Activated B cell treated with CpG ODN at 0.5 μM for 24 hours (primary cell): ENCODE results near the gene KCNN3. TPM values are rescaled to one million over a fixed set of nuclear protein-coding genes. Genes with fewer than 3 reads are reported as not detected.

Source experiments
- ATAC-seq: fragments of 200-7000 bp; cut with Tn5 transposase; one replicate; pipeline ENCODE4 v1.10.0; 2021; ENCODE audit warnings: low read depth, mild to moderate bottlenecking, moderate library complexity
- CTCF ChIA-PET: fragments of 350-600 bp; sonication (Branson Sonifier 250); formaldehyde crosslinking; loops from one replicate; lab custom pipeline; 2021; ENCODE audit warnings: antibody characterized with exemption; lab: Charles Lee
- POLR2A ChIA-PET: fragments of 350-600 bp; sonication (Branson Sonifier 250); formaldehyde crosslinking; loops from one replicate; lab custom pipeline; 2021; ENCODE audit warnings: antibody characterized with exemption; lab: Charles Lee
- DNase-seq: peaks from one replicate; pipeline ENCODE4 v3.0.0; 2022
- H3K27ac Mint-ChIP-seq: one replicate; pipeline ENCODE4 v1.8.0; 2020; ENCODE audit warnings: mixed read lengths
- H3K27me3 Mint-ChIP-seq: one replicate; pipeline ENCODE4 v1.8.0; 2021; ENCODE audit warnings: mixed read lengths
- H3K36me3 Mint-ChIP-seq: one replicate; pipeline ENCODE4 v1.8.0; 2021; ENCODE audit warnings: low read depth, mixed read lengths
- H3K4me1 Mint-ChIP-seq: one replicate; pipeline ENCODE4 v1.8.0; 2021; ENCODE audit warnings: mixed read lengths
- H3K4me3 Mint-ChIP-seq: one replicate; pipeline ENCODE4 v1.8.0; 2020; ENCODE audit warnings: mild to moderate bottlenecking, mixed read lengths
- H3K9me3 Mint-ChIP-seq: one replicate; pipeline ENCODE4 v1.8.0; 2020; ENCODE audit warnings: mixed read lengths
- CTCF ChIP-seq: fragments of 200-600 bp; IDR thresholded peaks from one replicate; pipeline ENCODE4 v1.8.0; 2022; ENCODE audit warnings: antibody characterized with exemption, mild to moderate bottlenecking
- intact Hi-C: fragments of 100-400 bp; cut with micrococcal nuclease; formaldehyde crosslinking; loops from one replicate; pipeline ENCODE4 v1.15.1; 2024
- total RNA-seq: library from RNA; stranded (reverse); gene quantifications from 2 replicates; pipeline ENCODE4 v1.2.3, GENCODE V29; 2022

The KCNN3 gene
- total RNA-seq, 1 donor from 2014 or later, result 1.1 TPM

- intact Hi-C loops, result no loop called here
- POLR2A ChIA-PET, result no interaction called here
- TF ChIP-seq CTCF, result no peak
Measured at GRCh38 chr1:154886281-154887015, 16.4 kb upstream of the KCNN3 start.

GRCh38 chr1:154884869-154885701 lies 15.0 kb upstream of the KCNN3 start:
- Mint-ChIP-seq H3K27ac (no peak overlapping the region), H3K4me3 (no peak overlapping the region), H3K27me3 (no peaks in the 10 kb centered on the region), H3K4me1 (no peaks in the 10 kb centered on the region), H3K36me3 (no peaks in the 10 kb centered on the region), H3K9me3 (no peaks in the 10 kb centered on the region)
- DNase-seq (no peak), ATAC-seq (no peak)
- ChIA-PET POLR2A (interaction anchor here (0.6 kb wide), 1 partner anchor 59 kb away, joined by 3 read pairs; no protein-coding TSS in a partner anchor), CTCF (no interaction called here)
- intact Hi-C loops, result no loop called here
- no peak for TF ChIP-seq CTCF

More at GRCh38 chr1:154886281-154887015, 16.4 kb upstream of the KCNN3 start:
- ATAC-seq, result no peak
- no peaks in the 10 kb centered on the region for H3K9me3 Mint-ChIP-seq
- DNase-seq, result no peak
- no peak overlapping the region for H3K27ac Mint-ChIP-seq
- no peaks in the 10 kb centered on the region for H3K36me3 Mint-ChIP-seq
- CTCF ChIA-PET, result no interaction called here
- no peaks in the 10 kb centered on the region for H3K27me3 Mint-ChIP-seq
- no peak overlapping the region for H3K4me3 Mint-ChIP-seq
- H3K4me1 Mint-ChIP-seq, result no peaks in the 10 kb centered on the region

GRCh38 chr1:154883919-154884868 lies 14.1 kb upstream of the KCNN3 start:
- H3K9me3 Mint-ChIP-seq, result no peaks in the 10 kb centered on the region
- DNase-seq, result no peak
- ATAC-seq, result no peak
- no peaks in the 10 kb centered on the region for H3K4me1 Mint-ChIP-seq
- H3K4me3 Mint-ChIP-seq, result no peak overlapping the region
- no peaks in the 10 kb centered on the region for H3K27me3 Mint-ChIP-seq
- no peaks in the 10 kb centered on the region for H3K36me3 Mint-ChIP-seq
- POLR2A ChIA-PET, result no interaction called here
- TF ChIP-seq CTCF, result no peak
- intact Hi-C loops, result no loop called here
- CTCF ChIA-PET, result no interaction called here
- no peak overlapping the region for H3K27ac Mint-ChIP-seq

- TF ChIP-seq CTCF, result no peak
- Mint-ChIP-seq H3K9me3 (no peaks in the 10 kb centered on the region), H3K27ac (no peak overlapping the region), H3K27me3 (no peaks in the 10 kb centered on the region), H3K4me1 (no peaks in the 10 kb centered on the region), H3K4me3 (no peak overlapping the region), H3K36me3 (no peaks in the 10 kb centered on the region)
- ChIA-PET CTCF (interaction anchor here (0.8 to 1.8 kb wide), 4 partner anchors 10 to 403 kb away, joined by 3 to 10 read pairs (median 8); no protein-coding TSS in a partner anchor), POLR2A (no interaction called here)
- DNase-seq, result no peak
- intact Hi-C loops, result no loop called here
- no peak for ATAC-seq
Measured at GRCh38 chr1:154881820-154882535, 11.9 kb upstream of the KCNN3 start.
